BLaER1 treated with 17β-estradiol and CSF1 and Interleukin-3, amounts not matched to agents 10 nM and 100 nM (cell line): ENCODE results near the gene CACNA2D2.
A peak's percentile ranks its signal among the peaks of the same experiment; 100 is the strongest.

ENCODE experiments used
- H3K27ac ChIP-seq, 11 experiments: shearing (Covaris generic); formaldehyde crosslinking; 2 replicates each; pipeline ENCODE4 v1.8.1; 2022
- H3K27me3 ChIP-seq, 11 experiments: shearing (Covaris generic); formaldehyde crosslinking; 2 replicates each; pipeline ENCODE4 v1.8.1; 2022
- H3K36me3 ChIP-seq, 11 experiments: shearing (Covaris generic); formaldehyde crosslinking; 2 replicates each; pipeline ENCODE4 v1.8.1; 2022
- H3K4me1 ChIP-seq, 10 experiments: shearing (Covaris generic); formaldehyde crosslinking; 2 replicates each; pipeline ENCODE4 v1.8.1; 2022
- H3K4me2 ChIP-seq, 11 experiments: shearing (Covaris generic); formaldehyde crosslinking; 2 replicates each; pipeline ENCODE4 v1.8.1; 2022
- H3K4me3 ChIP-seq, 10 experiments: shearing (Covaris generic); formaldehyde crosslinking; 2 replicates each; pipeline ENCODE4 v1.8.1; 2022
- H3K9ac ChIP-seq, 11 experiments: shearing (Covaris generic); formaldehyde crosslinking; 2 replicates each; pipeline ENCODE4 v1.8.1; 2022
- H3K9me3 ChIP-seq, 11 experiments: shearing (Covaris generic); formaldehyde crosslinking; replicated peaks in 1 of 11; 2 replicates each; pipeline ENCODE4 v1.8.1; 2022
- H4K20me1 ChIP-seq, 11 experiments: shearing (Covaris generic); formaldehyde crosslinking; 2 replicates each; pipeline ENCODE4 v1.8.1; 2022
- Cebpa-rat ChIP-seq, 11 experiments: shearing (Covaris generic); IDR thresholded peaks; 2 replicates each; pipeline ENCODE4 v1.8.1; 2022

CACNA2D2 gene

DNA sequence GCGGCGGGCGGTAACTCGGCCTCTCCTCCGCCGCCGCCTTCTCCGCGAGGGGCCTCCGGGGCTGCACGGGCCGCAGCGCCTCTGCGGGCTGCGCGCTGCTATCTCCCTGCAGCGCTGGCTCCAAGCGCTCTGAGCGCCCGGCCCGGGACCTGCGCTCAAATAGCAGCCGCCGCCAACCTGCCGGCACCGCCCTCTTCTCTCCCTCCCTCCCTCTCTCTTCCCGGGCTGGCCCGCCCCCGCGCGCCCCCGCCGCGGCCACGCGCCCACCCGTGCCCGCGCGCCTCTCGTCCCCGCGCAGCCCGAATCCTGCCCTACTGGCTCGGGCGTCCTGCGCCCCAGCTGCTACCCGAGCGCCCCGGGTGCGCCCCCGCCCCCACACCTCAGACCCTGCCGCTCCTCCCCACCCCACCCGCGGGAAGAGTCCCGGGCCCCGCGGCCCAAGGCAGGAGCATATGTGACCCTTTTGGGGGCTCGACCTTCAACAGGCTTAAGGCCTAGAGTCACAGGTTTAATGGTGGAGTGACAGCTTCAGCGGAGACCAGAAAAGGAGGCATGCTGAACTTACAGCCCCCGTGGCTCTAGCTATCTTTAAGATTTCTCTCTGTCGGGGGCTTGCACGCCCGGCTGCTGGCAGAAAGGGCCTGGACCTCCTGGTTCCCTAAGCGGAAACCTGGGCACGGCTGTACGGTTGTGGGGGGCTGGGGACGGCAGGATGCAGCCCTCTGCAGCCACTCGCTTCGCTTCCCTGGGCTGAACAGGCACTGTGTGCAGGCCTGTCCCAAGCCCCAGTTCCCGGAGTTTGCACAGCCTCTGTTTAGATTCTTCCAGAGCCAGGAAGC, at the start of gene CACNA2D2:
Gene CACNA2D2 (minus strand): TSS at position 131 of the 839 bp plus-strand sequence. CDS start 211 bp downstream, outside the sequence.
- H3K27me3 ChIP-seq: peaks cover 54 to 70% (median 64%) of the 10 kb centered on the region in 11 experiments
- no peaks in the 10 kb centered on the region for H3K9me3 ChIP-seq
- no peaks in the 10 kb centered on the region for H3K36me3 ChIP-seq
- H4K20me1 ChIP-seq: peaks cover 0 to 53% (median 14%) of the 10 kb centered on the region in 11 experiments; a peak in 15 of 22 replicates
- H3K9ac ChIP-seq: peak within 1 kb of the TSS; percentile 31 to 77 (median 64); a peak in 21 of 22 replicates
- peaks cover 7 to 33% (median 28%) of the 10 kb centered on the region in 10 experiments for H3K4me1 ChIP-seq
- H3K27ac ChIP-seq: no peak within 1 kb of the TSS
- H3K4me3 ChIP-seq: peak within 1 kb of the TSS; percentile 57 to 77 (median 66)
- no peak for TF ChIP-seq Cebpa-rat (IDR thresholded peaks at IDR 0.05)
- H3K4me2 ChIP-seq: peak within 1 kb of the TSS; percentile 96 to 100 (median 100)

DNA sequence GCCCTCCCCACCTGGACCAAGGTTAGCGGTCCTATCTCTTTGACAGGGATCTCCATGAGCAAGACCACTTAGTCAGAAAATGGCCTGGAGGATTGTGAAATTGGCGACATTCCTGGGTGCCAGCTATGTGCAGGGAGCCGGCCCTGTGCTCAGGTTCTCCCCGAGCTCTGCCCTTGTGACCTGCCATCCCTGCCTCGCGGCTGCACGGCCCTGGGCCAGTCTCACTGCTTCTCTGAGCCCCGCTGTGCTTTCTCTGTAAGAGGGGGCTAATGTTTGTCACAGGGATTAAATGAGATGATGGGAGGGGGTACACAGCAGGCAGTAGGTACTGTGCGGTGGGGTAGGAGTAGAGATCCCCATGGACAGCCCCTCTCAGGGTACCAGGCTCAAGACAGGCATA, 49.2 kb upstream of the CACNA2D2 start:
- no peak for TF ChIP-seq Cebpa-rat (IDR thresholded peaks at IDR 0.05)
- no peak overlapping the region for H3K27ac ChIP-seq
- H3K9me3 ChIP-seq: no peaks in the 10 kb centered on the region
- no peak overlapping the region for H3K4me2 ChIP-seq
- no peaks in the 10 kb centered on the region for H3K27me3 ChIP-seq
- peaks cover 0 to 5% (median 0%) of the 10 kb centered on the region in 11 experiments; a peak in 3 of 22 replicates for H4K20me1 ChIP-seq
- H3K4me3 ChIP-seq: no peak overlapping the region
- peaks cover 0 to 4% (median 0%) of the 10 kb centered on the region in 10 experiments; a peak in 1 of 20 replicates for H3K4me1 ChIP-seq
- H3K9ac ChIP-seq: no peak overlapping the region
- H3K36me3 ChIP-seq: no peaks in the 10 kb centered on the region

DNA sequence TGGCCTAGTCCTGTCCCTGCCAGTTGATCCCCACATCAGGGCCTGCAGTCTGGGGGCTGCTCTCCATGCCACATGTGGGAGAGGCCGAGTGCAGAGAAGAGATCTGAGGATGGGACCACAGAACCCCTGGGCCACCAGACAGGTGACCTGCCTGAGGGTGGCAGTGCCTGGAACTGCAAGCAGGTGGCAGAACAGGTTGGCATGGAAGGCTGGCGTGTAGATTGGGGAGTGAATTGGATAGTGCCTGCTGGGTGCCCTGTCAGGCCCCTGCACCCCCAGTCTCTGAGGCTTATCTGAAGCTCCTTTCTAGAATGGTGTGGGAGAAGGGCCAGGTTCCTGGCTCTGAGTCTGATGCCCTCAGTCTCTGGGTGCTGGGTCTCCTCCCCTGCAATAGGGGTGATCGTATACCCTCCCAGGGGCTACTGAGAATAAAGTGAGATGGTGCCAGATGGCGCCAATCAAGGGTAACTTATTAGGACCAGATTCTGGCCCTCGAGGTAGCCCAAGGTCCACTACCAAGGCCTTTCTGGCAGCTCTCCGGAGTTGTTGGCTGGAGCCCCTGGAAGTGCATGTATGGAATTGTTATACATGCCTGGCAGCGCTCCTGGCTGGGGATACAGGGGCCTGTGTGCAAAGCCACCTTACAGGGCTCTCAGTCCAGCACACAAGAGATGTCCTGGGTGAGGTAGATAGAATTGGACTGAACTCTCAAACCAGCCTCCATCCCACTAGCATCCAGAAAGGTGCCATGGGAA, 48.4 kb upstream of the CACNA2D2 start:
- no peaks in the 10 kb centered on the region for H3K9me3 ChIP-seq
- H3K27ac ChIP-seq: no peak overlapping the region
- H3K36me3 ChIP-seq: no peaks in the 10 kb centered on the region
- no peak overlapping the region for H3K4me2 ChIP-seq
- H4K20me1 ChIP-seq: peaks cover 0 to 5% (median 0%) of the 10 kb centered on the region in 11 experiments; a peak in 3 of 22 replicates
- no peak overlapping the region for H3K4me3 ChIP-seq
- peak overlapping the region in 1 of 11 experiments; percentile 8; a peak in 1 of 22 replicates for H3K9ac ChIP-seq
- no peak for TF ChIP-seq Cebpa-rat (IDR thresholded peaks at IDR 0.05)
- no peaks in the 10 kb centered on the region for H3K27me3 ChIP-seq
- H3K4me1 ChIP-seq: peaks cover 0 to 4% (median 0%) of the 10 kb centered on the region in 10 experiments; a peak in 1 of 20 replicates

DNA sequence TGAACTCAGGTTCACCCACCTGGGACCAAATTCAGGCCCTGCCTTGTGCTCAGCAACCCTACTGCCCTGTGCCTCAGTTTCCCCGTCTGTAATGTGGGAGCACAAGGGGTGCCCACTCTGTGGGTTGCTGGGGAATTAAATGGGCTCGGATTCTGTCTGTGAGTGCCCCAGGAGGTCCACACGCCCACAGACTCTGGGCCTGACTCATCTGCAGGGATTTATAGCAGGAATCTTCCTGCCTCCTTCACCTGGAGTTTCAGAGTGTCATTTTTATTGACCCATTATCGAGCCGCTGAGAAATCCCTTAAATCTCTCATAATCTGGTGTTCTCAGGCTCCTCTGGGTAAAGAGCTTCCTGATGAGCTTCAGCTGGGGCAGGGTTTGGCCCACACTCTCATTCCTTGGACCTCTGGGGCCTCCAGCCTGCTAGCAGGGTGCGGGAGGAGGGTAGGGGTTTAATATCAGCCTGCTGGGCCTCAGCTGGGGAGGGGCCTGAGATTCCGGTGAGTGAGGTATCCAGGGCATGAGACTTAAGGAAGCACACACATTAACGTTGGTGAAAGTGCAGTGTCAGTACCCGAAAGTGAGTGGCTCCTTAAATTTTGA, 47.7 kb upstream of the CACNA2D2 start:
- Histone ChIP-seq H3K36me3 (no peaks in the 10 kb centered on the region), H3K9ac (peak overlapping the region in 2 of 11 experiments; percentile 4 to 8; a peak in 2 of 22 replicates)

DNA sequence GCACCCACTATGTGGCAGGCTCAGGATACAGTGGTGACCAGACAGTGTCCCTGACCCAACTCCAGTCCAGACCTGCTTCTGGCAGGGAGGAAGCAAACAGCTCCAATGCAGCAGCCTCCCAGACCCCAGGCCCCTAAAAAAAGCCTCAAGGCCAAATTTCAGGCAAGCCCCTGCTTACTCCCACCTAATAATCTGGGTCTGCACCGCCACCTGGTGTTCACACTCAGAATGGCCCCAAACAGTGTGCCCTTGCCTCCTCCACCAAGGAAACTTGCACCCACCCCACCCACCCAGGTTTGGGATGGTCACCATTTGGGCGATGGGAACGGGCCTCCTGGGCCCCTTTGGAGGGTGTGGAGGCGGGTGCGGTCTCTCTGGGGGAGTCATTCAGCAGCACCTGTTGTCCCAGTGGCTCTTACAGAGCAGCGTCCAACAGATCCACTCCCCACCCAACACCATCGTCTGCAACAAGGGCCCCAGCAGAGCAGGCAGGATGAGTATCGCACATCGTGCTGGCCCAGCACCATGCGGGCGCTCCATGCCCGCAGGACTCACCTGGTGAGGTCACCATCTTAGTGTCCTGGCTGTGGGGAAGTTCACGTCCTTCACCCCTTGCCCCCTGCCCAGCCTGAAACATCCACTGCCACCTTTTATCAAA, 46.8 kb upstream of the CACNA2D2 start:
- H3K4me2 ChIP-seq: no peak overlapping the region
- H3K4me3 ChIP-seq: no peak overlapping the region
- H3K9ac ChIP-seq: peak overlapping the region in 1 of 11 experiments; percentile 4; a peak in 1 of 22 replicates
- no peaks in the 10 kb centered on the region for H3K27me3 ChIP-seq
- no peaks in the 10 kb centered on the region; a peak in 3 of 22 replicates for H4K20me1 ChIP-seq
- no peaks in the 10 kb centered on the region for H3K36me3 ChIP-seq
- TF ChIP-seq Cebpa-rat (IDR thresholded peaks at IDR 0.05): no peak
- H3K27ac ChIP-seq: no peak overlapping the region
- H3K4me1 ChIP-seq: peaks cover 0 to 4% (median 0%) of the 10 kb centered on the region in 10 experiments; a peak in 1 of 20 replicates
- no peaks in the 10 kb centered on the region for H3K9me3 ChIP-seq

More for the DNA sequence above, 47.7 kb upstream of the CACNA2D2 start:
- Histone ChIP-seq H3K27me3 (no peaks in the 10 kb centered on the region), H3K4me1 (peaks cover 0 to 4% (median 0%) of the 10 kb centered on the region in 10 experiments; a peak in 1 of 20 replicates), H4K20me1 (peaks cover 0 to 5% (median 0%) of the 10 kb centered on the region in 11 experiments; a peak in 3 of 22 replicates), H3K27ac (no peak overlapping the region), H3K4me2 (no peak overlapping the region), H3K4me3 (no peak overlapping the region), H3K9me3 (no peaks in the 10 kb centered on the region)
- no peak for TF ChIP-seq Cebpa-rat (IDR thresholded peaks at IDR 0.05)

DNA sequence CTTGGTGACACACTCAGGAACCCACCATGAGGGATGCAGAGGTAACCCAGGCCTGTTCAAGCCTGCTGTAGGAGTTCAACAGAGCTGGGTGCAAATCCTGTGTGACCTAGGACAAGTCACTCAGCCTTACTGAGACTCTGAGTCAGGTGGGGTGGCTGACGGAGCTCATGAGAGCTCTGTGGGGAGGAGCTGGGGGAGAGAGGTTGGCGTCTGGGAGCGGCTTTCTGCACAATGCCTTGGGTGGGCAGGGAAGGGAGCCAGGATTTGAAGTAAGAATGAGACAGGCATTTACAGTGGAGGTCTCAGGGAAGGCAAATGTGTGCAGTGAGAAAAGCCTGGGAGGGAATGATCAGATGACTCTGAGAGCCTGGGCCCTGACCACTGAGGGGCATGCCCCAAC, 45.8 kb upstream of the CACNA2D2 start:
- no peaks in the 10 kb centered on the region for H3K9me3 ChIP-seq
- no peaks in the 10 kb centered on the region for H3K36me3 ChIP-seq
- H4K20me1 ChIP-seq: no peaks in the 10 kb centered on the region; a peak in 3 of 22 replicates
- H3K27ac ChIP-seq: no peak overlapping the region
- peaks cover 0 to under 1% (median 0%) of the 10 kb centered on the region in 10 experiments; a peak in 4 of 20 replicates for H3K4me1 ChIP-seq
- H3K4me3 ChIP-seq: no peak overlapping the region
- TF ChIP-seq Cebpa-rat (IDR thresholded peaks at IDR 0.05): no peak
- H3K9ac ChIP-seq: peak overlapping the region in 3 of 11 experiments; percentile 13 to 44 (median 21); a peak in 1 of 22 replicates
- H3K27me3 ChIP-seq: no peaks in the 10 kb centered on the region
- H3K4me2 ChIP-seq: no peak overlapping the region

DNA sequence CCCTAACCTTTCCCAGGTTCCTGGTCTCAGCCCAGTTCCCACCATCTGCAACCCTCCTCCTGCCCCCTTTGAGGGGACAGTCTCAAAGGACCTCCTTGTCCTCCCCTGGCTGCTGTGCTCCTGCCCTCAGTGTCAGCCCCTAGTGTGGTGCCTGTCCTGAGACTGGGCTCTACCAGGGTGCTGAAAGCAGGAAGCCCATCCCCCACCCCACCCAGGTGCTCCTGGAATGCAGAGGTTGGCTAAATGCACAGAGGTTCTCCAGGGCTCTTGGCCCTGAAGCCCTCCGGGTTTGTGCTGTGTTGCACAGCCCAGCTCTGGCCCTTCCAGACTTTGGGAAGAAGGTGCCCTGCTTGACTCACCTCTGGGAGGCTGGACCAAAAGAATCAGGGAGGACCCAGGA, 42.3 kb upstream of the CACNA2D2 start:
- no peak for TF ChIP-seq Cebpa-rat (IDR thresholded peaks at IDR 0.05)
- H3K4me1 ChIP-seq: peaks cover 6 to 16% (median 11%) of the 10 kb centered on the region in 10 experiments; a peak in 18 of 20 replicates
- H3K9ac ChIP-seq: no peak overlapping the region
- no peaks in the 10 kb centered on the region for H3K9me3 ChIP-seq
- H3K4me2 ChIP-seq: no peak overlapping the region
- no peaks in the 10 kb centered on the region for H3K27me3 ChIP-seq
- H4K20me1 ChIP-seq: peaks cover 0 to 5% (median 0%) of the 10 kb centered on the region in 11 experiments; a peak in 4 of 22 replicates
- H3K4me3 ChIP-seq: no peak overlapping the region
- H3K36me3 ChIP-seq: no peaks in the 10 kb centered on the region
- no peak overlapping the region for H3K27ac ChIP-seq
